ENCODE results near the gene HEXIM2. TPM values are rescaled to one million over a fixed set of nuclear protein-coding genes. Genes with fewer than 3 reads are reported as not detected.

The HEXIM2 gene
- total RNA-seq, 1 donor from 2014 or later, result 8.4 TPM

DNA sequence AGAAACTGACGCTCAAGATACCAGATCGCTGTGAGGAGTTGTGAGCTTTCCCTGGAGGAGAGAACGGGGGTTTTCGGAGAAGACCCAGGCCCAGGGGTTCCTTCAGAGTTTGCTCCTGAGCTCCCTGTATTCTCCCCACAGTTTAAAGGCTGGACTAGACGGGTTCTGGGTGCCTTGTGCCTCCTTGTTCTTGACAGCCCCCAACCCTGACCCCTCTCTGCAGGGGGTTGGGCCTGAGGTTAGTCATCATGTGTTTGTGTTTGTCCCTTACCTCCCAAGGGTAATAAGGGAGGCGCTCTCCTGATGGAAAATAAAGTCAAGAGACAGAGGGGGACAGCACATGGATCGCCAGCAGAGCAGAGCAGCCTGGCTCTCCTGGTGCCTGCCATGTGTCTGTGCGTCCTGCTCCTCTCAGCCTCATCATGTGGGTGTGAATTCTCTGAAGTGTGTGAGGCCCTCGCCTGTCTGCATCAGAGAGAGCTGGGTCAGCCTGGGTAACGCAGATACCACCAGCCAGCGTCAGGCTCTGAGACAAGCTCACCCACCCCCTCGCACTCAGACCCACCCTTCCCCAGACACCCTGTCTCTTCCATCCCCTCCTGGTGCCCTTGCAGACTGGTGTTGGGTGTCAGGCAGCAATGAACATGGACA lies 8.7 kb downstream of the HEXIM2 start:
- Mint-ChIP-seq H3K4me1 (ENCODE audit: low read depth, unreplicated experiment) (peaks cover 5% of the 10 kb centered on the region), H3K27ac (ENCODE audit: unreplicated experiment) (no peak overlapping the region), H3K9me3 (ENCODE audit: unreplicated experiment) (no peaks in the 10 kb centered on the region), H3K27me3 (ENCODE audit: unreplicated experiment) (no peaks in the 10 kb centered on the region), H3K36me3 (ENCODE audit: unreplicated experiment) (no peaks in the 10 kb centered on the region), H3K4me3 (ENCODE audit: unreplicated experiment) (no peak overlapping the region)
- DNase-seq, result no peak
- no peak for TF ChIP-seq CTCF (IDR thresholded peaks at IDR 0.05; ENCODE audit: partially characterized antibody, unreplicated experiment)

GRCh38 chr17:45170931-45171337 lies 9.3 kb downstream of the HEXIM2 start:
- H3K4me1 Mint-ChIP-seq (ENCODE audit: low read depth, unreplicated experiment), result peaks cover 5% of the 10 kb centered on the region
- no peaks in the 10 kb centered on the region for H3K9me3 Mint-ChIP-seq (ENCODE audit: unreplicated experiment)
- H3K4me3 Mint-ChIP-seq (ENCODE audit: unreplicated experiment), result no peak overlapping the region
- no peak overlapping the region for H3K27ac Mint-ChIP-seq (ENCODE audit: unreplicated experiment)
- no peaks in the 10 kb centered on the region for H3K27me3 Mint-ChIP-seq (ENCODE audit: unreplicated experiment)
- no peak for TF ChIP-seq CTCF (IDR thresholded peaks at IDR 0.05; ENCODE audit: partially characterized antibody, unreplicated experiment)
- DNase-seq, result no peak
- H3K36me3 Mint-ChIP-seq (ENCODE audit: unreplicated experiment), result no peaks in the 10 kb centered on the region

DNA sequence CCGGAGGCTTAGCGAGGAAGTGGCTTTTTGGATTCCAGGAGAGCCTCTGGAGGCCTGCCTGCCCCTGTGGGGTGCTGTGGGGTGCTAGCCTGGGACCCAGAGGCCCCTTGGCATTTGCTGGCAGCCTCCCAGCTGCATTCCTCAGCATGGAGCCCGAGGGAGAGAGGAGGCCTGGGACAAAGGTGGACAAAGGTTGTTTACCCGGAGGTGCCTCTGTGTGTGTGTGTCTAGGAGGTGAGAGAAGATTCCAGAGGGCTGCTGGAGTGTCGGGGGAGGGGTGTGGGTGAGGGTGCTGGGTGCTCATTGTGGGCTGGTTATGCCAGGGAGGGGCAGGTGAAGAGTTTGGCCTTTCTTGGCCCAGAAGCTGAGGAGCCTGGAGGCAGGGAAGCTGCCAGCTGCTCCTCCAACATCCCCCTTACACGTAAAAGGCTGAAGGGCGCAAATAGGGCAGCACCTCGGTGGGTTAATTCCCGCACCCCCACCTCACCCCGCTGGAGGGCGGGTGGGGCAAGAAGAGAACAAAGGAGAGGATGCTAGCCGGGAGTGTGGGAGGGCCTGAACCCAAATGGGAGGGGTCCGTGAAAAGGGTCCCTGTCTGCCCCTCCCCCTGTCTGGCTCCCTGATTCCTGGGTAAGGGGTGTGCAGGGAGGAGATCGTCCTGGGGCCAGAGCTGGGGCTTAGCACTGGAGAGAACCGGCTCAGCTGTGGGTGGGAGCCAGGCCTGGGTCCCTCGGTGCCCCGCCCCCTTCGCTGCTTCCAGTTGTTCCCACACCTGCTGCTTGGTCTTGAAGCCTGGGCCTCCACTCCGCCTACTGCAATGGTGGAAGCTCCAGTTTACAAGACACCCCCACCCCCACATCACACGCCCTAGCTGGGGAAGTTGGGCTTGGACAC lies 9.9 kb downstream of the HEXIM2 start:
- DNase-seq, result peak; percentile 29
- Mint-ChIP-seq H3K27ac (ENCODE audit: unreplicated experiment) (no peak overlapping the region), H3K9me3 (ENCODE audit: unreplicated experiment) (no peaks in the 10 kb centered on the region), H3K4me3 (ENCODE audit: unreplicated experiment) (no peak overlapping the region), H3K4me1 (ENCODE audit: low read depth, unreplicated experiment) (peaks cover 5% of the 10 kb centered on the region), H3K27me3 (ENCODE audit: unreplicated experiment) (no peaks in the 10 kb centered on the region), H3K36me3 (ENCODE audit: unreplicated experiment) (no peaks in the 10 kb centered on the region)
- TF ChIP-seq CTCF (IDR thresholded peaks at IDR 0.05; ENCODE audit: partially characterized antibody, unreplicated experiment), result no peak

- Mint-ChIP-seq H3K27ac (ENCODE audit: unreplicated experiment) (no peak overlapping the region), H3K36me3 (ENCODE audit: unreplicated experiment) (no peaks in the 10 kb centered on the region), H3K9me3 (ENCODE audit: unreplicated experiment) (no peaks in the 10 kb centered on the region), H3K4me1 (ENCODE audit: low read depth, unreplicated experiment) (peaks cover 5% of the 10 kb centered on the region), H3K27me3 (ENCODE audit: unreplicated experiment) (no peaks in the 10 kb centered on the region), H3K4me3 (ENCODE audit: unreplicated experiment) (no peak overlapping the region)
- DNase-seq, result no peak
- TF ChIP-seq CTCF (IDR thresholded peaks at IDR 0.05; ENCODE audit: partially characterized antibody, unreplicated experiment), result no peak
Observed at GRCh38 chr17:45172232-45172540, 10.5 kb downstream of the HEXIM2 start.

All from glutamatergic neuron (in vitro differentiated cells).